Erythroblast (primary cell): ENCODE measurements around the gene POU2F1.

ENCODE experiments used
- GATA1 ChIP-seq: IDR thresholded peaks from 2 replicates; pipeline ENCODE4 v1.6.1; 2011; ENCODE audit warnings: low read depth, mild to moderate bottlenecking, control low read depth, low read length, moderate library complexity
- POLR2A ChIP-seq: IDR thresholded peaks from 2 replicates; pipeline ENCODE4 v1.6.1; 2011; ENCODE audit warnings: mild to moderate bottlenecking, low read length

GRCh38 chr1:167450843-167451242 is 230.2 kb downstream of the POU2F1 start:
- TF ChIP-seq POLR2A = no peak
- TF ChIP-seq GATA1 = no peak
